Bronchial epithelial cell (primary cell): ENCODE results near the gene FER. TPM values are rescaled to one million over a fixed set of nuclear protein-coding genes. Genes with fewer than 3 reads are reported as not detected.
"Not testable (repeated sequence)": the region's sequence is repeated elsewhere in the genome, so short reads cannot be mapped to it uniquely, and the experiment has no call there.

Experiments used
- DNase-seq: peaks from one replicate; pipeline ENCODE4 v3.0.0-alpha.2; 2010; ENCODE audit warnings: low read depth
- FAIRE-seq: peaks from 2 replicates; lab custom pipeline; 2011; peaks lifted over from hg19 to GRCh38; lab: Jason Lieb, UNC
- H3K27me3 ChIP-seq: 2 replicates; pipeline ENCODE4 v1.5.1; 2011; ENCODE audit warnings: low read length; ENCODE audit not compliant: control insufficient read depth, insufficient read depth
- H3K36me3 ChIP-seq: 2 replicates; pipeline ENCODE4 v1.5.1; 2011; ENCODE audit warnings: low read length; ENCODE audit not compliant: control insufficient read depth, insufficient read depth
- H3K4me3 ChIP-seq: 2 replicates; pipeline ENCODE4 v1.5.1; 2011; ENCODE audit warnings: mild to moderate bottlenecking, low read depth, low read length, control low read depth
- total RNA-seq: library from RNA; depleted of rRNA; stranded (reverse); fragments of >200 nt; gene quantifications from 2 replicates; pipeline ENCODE4 v1.2.1, GENCODE V29; 2014
- TF ChIP-seq, protein P1 (sequence below): IDR thresholded peaks from 2 replicates; pipeline ENCODE4 v1.5.1; 2011; ENCODE audit warnings: mild to moderate bottlenecking, moderate library complexity, low read length, control low read depth, inconsistent platforms; ENCODE audit not compliant: insufficient read depth, severe bottlenecking

FER gene
- total RNA-seq, 1 donor from 2014 or later: 23.7 TPM

DNA sequence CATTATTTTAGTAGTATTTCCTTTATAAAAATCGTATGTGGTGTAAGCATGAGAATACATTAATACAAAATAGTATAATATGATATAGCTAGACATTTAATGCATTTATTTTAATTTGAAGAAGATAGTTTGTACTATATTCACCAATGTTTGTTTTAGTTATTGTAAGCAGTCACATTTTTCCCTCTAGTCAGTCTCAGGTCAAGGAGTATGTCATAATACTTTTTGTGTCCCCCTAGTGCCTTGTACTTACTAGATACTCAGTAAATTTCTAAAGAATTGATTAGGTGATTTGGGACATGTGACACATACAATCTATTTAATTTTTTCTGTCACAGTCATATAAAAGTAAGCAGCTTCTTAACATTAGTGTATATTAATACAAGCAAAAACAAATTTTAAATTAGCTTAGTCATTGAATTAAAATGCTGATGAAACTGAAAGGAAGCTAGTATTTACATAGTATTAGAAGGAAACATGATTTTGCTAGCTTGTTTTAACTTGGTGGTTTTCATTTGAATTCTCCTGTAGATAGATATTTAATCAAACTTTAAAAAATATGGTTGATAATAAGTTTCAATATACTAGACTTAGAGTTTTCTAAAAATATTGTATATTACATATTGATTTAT lies 242.2 kb downstream of the FER start:
- TF ChIP-seq, protein P1, sequence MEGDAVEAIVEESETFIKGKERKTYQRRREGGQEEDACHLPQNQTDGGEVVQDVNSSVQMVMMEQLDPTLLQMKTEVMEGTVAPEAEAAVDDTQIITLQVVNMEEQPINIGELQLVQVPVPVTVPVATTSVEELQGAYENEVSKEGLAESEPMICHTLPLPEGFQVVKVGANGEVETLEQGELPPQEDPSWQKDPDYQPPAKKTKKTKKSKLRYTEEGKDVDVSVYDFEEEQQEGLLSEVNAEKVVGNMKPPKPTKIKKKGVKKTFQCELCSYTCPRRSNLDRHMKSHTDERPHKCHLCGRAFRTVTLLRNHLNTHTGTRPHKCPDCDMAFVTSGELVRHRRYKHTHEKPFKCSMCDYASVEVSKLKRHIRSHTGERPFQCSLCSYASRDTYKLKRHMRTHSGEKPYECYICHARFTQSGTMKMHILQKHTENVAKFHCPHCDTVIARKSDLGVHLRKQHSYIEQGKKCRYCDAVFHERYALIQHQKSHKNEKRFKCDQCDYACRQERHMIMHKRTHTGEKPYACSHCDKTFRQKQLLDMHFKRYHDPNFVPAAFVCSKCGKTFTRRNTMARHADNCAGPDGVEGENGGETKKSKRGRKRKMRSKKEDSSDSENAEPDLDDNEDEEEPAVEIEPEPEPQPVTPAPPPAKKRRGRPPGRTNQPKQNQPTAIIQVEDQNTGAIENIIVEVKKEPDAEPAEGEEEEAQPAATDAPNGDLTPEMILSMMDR: no peak
- FAIRE-seq (no peak), DNase-seq (peak; percentile 65)

DNA sequence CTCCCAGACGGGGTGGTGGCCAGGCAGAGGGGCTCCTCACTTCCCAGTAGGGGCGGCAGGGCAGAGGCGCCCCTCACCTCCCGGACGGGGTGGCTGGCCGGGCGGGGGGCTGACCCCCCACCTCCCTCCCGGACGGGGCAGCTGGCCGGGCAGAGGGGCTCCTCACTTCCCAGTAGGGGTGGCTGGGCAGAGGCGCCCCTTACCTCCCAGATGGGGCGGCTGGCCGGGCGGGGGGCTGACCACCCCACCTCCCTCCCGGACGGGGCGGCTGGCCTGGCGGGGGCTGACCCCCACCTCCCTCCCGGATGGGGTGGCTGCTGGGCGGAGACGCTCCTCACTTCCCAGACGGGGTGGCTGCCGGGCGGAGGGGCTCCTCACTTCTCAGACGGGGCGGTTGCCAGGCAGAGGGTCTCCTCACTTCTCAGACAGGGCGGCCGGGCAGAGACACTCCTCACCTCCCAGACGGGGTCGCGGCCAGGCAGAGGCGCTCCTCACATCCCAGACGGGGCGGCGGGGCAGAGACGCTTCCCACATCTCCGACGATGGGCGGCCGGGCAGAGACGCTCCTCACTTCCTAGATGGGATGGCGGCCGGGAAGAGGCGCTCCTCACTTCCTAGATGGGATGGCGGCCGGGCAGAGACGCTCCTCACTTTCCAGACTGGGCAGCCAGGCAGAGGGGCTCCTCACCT lies 244.8 kb downstream of the FER start:
- H3K4me3 ChIP-seq, H3K27me3 ChIP-seq, H3K36me3 ChIP-seq, FAIRE-seq, DNase-seq: not testable (repeated sequence)

More for the DNA sequence above, 242.2 kb downstream of the FER start:
- Histone ChIP-seq H3K36me3 (no peaks in the 10 kb centered on the region), H3K27me3 (no peaks in the 10 kb centered on the region), H3K4me3 (no peak overlapping the region)

DNA sequence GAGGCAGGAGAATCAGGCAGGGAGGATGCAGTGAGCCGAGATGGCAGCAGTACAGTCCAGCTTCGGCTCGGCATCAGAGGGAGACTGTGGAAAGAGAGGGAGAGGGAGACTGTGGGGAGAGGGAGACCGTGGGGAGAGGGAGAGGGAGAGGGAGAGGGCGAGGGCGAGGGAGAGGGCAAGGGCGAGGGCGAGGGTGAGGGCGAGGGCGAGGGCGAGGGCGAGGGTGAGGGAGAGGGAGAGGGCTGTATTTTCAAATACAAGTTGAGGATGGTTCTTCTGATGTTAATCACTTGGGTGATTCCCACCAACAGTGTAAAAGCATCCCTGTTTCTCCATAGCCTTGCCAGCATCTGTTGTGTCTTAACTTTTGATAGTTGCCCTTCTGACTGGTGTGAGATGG lies 245.7 kb downstream of the FER start:
- not testable (repeated sequence) for H3K4me3 ChIP-seq, FAIRE-seq, H3K36me3 ChIP-seq, H3K27me3 ChIP-seq, DNase-seq

DNA sequence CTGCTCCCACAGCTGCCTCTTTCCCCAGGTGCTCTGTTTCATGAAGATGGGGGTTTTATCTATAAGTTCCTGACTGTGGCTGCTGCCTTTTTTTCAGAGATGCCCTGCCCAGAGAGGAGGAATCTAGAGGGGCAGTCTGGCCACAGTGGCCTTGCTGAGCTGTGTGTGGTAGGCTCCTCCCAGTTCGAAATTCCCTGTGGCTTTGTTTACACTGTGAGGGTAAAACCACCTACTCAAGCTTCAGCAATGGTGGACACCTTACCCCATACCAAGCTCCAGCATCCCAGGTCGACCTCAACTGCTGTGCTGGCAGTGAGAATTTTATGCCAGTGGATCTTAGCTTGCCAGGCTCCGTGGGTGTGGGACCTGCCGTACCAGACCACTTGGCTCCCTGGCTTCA lies 250.0 kb downstream of the FER start:
- no peak overlapping the region for H3K4me3 ChIP-seq
- FAIRE-seq: no peak

DNA sequence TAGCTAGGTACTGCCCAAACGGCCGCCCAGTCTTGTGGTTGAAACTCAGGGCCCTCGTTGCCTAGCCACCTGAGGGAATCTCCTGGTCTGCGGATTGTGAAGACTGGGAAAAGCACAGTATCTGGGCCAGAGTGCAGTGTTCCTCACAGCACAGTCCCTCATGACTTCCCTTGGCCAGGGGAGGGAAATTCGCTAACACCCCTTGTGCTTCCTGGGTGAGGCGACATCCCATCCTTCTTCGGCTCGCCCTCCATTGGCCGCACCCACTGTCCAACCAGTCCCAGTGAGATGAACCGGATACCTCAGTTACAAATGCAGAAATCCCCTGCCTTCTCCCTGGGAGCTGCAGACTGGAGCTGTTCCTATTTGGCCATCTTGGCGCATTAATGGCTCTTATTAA lies 250.5 kb downstream of the FER start:
- DNase-seq: no peak
- no peaks in the 10 kb centered on the region for H3K36me3 ChIP-seq
- H3K4me3 ChIP-seq: no peak overlapping the region
- TF ChIP-seq, protein P1: no peak
- H3K27me3 ChIP-seq: no peaks in the 10 kb centered on the region
- no peak for FAIRE-seq

More for the DNA sequence above, 250.0 kb downstream of the FER start:
- DNase-seq: no peak
- TF ChIP-seq, protein P1: no peak
- H3K36me3 ChIP-seq: no peaks in the 10 kb centered on the region
- H3K27me3 ChIP-seq: no peaks in the 10 kb centered on the region

DNA sequence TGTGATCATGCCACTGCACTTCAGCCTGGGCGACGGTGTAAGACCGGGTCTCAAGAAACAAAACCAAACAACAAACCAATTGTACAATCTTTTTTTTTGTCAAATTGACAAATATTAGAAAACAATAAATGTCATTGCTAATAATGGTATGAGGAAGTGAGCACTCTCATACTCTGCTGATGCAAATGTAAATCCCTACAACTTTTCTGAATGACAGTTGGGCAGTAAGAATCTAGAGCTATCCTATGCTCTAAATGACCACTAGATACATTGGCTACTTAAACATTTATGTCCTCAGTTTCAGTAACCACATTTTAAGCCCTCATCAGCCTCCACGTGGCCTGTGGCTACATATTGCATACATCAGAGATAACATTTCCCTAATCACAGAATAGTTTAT lies 256.2 kb downstream of the FER start:
- no peak for FAIRE-seq
- Histone ChIP-seq H3K27me3 (no peaks in the 10 kb centered on the region), H3K4me3 (no peak overlapping the region), H3K36me3 (no peaks in the 10 kb centered on the region)
- no peak for DNase-seq
- TF ChIP-seq, protein P1: no peak
